Measurements from ENCODE around the gene SFMBT1.

DNA sequence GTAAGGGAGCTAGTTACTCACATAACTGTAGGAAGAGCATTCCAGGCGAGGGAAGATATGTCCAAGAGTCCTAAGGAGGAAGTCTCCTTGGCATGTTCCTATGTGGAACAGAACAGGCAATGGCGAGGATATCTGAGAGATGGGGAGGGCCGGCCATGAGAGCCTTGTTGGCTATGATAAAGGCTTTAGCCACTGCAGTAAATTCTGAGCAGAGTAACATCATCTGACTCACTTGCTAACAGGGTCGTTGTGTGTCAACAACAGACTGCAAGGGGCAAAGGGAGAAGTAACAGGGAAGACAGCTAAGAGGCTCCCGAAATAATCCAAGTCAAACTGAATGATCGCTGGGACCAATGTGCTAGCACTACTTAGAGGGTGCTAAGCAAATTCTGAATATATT is 21.6 kb downstream of the SFMBT1 start:
- TF ChIP-seq, protein P1, sequence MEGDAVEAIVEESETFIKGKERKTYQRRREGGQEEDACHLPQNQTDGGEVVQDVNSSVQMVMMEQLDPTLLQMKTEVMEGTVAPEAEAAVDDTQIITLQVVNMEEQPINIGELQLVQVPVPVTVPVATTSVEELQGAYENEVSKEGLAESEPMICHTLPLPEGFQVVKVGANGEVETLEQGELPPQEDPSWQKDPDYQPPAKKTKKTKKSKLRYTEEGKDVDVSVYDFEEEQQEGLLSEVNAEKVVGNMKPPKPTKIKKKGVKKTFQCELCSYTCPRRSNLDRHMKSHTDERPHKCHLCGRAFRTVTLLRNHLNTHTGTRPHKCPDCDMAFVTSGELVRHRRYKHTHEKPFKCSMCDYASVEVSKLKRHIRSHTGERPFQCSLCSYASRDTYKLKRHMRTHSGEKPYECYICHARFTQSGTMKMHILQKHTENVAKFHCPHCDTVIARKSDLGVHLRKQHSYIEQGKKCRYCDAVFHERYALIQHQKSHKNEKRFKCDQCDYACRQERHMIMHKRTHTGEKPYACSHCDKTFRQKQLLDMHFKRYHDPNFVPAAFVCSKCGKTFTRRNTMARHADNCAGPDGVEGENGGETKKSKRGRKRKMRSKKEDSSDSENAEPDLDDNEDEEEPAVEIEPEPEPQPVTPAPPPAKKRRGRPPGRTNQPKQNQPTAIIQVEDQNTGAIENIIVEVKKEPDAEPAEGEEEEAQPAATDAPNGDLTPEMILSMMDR (conservative IDR thresholded peaks at IDR 0.05 in 1 of 2, IDR thresholded peaks at IDR 0.05 in 1 of 2; ENCODE audit: low read depth in 1 of 2, low read length in 2 of 2): no peak
- no peak for TF ChIP-seq EZH2 (IDR thresholded peaks at IDR 0.05; ENCODE audit: low read length, missing control alignments)
